Fibroblast of skin of left biceps (primary cell): ENCODE data around the gene CD96.
A peak's percentile ranks its signal among the peaks of the same experiment; 100 is the strongest.
"Not testable (repeated sequence)": the region's sequence is repeated elsewhere in the genome, so short reads cannot be mapped to it uniquely, and the experiment has no call there.

Experiments used
- DNase-seq, 2 experiments: peaks; one replicate each; pipeline ENCODE4 v3.0.0-alpha.2; 2013; ENCODE audit warnings: low read depth in 2 of 2

The CD96 gene

GRCh38 chr3:111672461-111672860 is 130.5 kb downstream of the CD96 start:
- not testable (repeated sequence) for DNase-seq

DNA sequence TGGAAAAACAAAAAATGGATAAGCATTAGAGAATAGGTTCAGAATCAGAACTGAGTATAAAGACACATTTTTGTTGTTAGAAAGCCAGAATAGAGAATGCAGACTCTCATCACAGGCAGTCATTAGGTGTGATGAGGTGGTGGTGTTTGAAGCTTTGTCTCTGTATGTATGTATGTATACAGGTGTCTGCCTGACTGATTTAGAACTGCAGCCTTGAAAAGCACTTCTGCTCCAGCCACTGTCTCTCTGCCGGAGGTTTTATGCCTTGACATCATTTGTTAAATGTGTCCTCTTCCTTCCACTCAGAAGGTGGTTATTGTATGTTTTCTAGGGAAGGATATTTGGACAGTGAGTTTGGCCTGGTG is 133.8 kb downstream of the CD96 start:
- no peak for DNase-seq

DNA sequence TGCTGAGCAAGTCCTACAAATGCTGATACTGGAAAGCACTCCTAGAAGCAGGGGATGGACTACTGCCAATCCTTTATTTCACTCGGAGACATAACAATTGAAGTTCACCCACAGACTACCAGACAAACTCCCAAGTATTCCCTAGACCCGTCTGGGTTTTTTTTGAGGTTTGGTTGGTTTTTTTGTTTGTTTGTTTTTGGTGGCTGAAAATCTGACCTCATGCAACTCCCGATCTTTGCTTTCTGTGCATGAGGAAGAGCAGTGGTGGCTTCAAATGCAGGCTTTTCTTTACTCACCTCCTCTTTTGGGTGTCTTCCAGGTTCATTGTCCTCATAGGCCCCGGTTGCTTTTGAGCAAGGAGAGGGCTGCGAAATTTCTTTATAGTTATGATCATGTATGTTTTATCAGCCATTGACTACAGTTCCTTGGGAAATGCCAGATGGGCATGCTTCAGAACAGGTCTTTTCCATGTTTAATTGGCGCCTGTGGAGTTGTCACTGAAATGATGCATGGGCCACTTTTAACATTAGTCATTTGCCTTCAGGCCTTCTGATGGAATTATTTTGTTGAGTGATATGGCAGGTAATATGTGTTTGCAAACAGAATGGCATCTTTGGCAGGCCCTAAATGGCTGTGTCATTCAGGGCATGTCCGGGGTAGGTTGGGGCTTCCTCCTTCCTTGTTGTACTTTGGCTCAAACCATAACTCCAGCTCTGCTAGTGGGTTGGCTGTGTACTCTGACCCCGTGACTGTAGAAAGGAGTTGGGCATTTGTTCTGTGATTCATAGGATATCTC is 134.4 kb downstream of the CD96 start:
- no peak for DNase-seq

DNA sequence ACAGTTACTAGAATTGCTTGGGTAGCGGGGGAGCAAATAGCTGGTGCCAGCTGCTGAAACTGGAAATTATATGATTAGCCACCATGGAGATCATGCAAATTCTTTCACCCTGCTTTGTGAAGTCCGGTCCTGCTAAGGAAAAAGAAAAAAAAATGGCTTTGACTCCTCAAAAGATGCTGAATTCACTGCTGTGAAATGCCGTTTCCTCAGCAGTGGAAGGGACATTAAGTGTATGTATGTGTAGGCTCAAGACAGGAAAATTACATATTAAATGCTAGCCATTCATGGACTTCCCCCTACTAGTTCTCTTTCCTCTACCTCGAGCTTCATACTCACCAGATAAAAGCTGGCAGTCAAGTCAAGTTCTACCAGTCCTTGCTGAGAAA is 135.0 kb downstream of the CD96 start:
- no peak for DNase-seq

DNA sequence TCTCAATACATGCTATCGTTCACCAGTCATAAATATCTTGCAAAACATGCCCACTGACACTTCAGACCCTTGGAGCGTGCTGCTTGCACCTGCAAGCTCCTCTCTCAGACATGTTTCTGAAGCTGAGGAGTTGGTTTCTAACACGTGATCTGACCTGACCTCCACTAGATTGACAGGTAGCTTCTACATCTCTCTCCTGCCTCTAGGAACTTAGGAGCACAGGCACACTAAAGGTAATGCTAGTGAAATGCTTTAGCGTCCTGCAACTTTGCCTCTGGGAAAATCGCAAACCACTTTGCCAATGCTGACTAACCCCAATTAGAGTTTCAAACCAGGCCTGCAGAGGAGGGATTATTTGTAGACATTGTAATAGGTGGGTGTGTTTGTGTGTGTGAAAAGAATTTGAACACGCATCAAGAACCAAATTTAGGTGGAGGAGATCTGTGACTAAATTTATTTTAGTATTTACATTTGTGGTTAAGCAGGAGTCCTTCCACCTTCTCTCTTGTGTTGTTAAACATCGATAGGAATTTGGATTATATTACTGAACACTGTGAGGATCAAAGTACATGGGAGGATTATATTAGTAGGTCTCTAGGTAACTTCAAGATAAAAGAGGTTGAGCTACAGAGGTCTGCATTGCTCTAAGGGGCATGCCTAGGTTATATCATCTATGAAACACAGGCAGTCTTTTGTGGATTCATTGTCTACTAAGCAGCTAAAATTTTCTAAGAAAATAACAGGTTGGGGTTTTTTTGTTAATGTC is 139.8 kb downstream of the CD96 start:
- DNase-seq: no peak

DNA sequence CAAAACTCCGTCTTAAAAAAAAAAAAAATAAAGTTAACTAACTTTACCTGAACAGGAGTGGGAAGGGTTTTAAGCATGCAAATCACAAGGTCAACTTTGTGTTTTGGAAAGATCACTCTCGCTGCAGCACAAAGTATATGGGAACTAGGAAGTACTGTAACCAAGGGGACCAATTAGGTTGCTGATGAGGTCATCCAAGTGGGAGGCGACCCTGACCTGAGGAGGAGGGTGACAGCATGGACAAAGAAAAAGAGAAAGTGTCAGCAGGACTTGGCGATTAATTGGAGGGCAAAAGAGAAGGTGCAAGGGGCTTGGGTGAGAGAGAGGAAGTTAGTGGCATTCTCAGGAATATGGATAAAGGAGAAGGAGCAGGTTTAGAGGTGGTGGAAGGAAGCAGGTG is 142.6 kb downstream of the CD96 start:
- no peak for DNase-seq

- DNase-seq: no peak
Measured at GRCh38 chr3:111688190-111688800, 146.3 kb downstream of the CD96 start.

- peak; percentile 2 to 13 for DNase-seq
Measured at GRCh38 chr3:111690242-111690641, 148.2 kb downstream of the CD96 start.

GRCh38 chr3:111691293-111691909 is 149.4 kb downstream of the CD96 start:
- peak in 1 of 2 experiments; percentile 12 for DNase-seq

DNA sequence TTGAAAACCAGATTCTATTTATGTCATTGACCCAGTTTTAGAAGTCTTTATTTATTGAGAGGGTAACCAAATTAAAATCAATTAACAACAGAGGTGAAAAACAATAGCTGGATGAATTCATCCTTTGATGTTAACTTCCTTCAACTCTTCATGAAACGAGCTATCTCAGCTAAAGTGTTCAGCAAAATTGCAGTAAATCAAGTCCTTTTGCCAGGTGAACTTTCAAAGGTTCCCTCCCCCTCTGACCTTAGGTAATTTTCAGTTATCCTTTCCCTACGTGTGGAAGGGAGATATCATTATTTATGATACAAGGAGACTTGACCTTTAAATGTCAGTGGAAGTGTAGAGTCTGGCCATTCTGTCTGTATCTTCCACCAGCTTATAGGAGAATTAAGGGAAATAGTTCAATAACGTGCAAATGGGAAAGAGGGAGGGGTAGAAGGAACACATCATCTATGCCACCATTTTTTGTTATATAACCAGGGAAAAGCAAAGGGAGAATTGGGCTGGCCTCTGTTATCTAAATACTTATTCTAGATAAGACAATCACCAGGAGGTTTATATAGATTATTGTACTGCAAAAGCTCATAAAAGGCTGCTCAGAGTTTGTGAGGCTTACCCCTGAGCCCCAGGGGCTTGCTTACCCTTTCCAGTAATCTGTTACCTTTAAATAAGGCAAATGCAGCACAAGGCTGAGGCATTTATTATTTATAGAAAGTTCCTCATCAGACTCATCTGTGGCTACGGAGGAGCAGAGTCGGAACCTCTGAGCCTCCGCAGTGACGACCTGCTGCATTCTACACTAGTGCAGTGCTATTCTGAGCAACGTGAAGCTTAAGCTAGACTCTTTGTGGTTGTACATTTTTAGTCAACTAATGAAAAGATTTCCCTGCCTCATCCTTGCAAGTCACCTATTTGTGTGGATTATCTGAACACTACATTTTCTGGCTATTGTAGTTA is 150.9 kb downstream of the CD96 start:
- DNase-seq: no peak

DNA sequence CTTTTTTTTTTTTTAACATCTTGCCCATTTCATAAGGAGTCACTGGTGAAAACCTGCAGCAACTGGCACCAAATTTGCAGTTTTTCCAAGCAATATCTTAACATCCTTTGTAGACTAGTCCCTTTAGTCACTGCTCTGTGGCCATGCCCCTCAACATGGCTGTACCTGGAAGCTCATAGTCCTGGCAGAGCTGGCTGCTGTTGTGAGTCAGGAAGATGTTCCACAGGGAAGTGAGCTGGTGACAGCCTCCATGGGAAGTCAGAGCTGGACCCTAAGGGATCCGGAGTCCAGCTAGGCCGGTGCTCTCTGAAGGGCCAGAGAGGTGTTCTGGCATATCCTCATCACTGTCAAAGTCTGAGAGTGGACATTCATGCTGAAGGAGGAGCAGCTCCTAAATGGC is 152.5 kb downstream of the CD96 start:
- DNase-seq: no peak

DNA sequence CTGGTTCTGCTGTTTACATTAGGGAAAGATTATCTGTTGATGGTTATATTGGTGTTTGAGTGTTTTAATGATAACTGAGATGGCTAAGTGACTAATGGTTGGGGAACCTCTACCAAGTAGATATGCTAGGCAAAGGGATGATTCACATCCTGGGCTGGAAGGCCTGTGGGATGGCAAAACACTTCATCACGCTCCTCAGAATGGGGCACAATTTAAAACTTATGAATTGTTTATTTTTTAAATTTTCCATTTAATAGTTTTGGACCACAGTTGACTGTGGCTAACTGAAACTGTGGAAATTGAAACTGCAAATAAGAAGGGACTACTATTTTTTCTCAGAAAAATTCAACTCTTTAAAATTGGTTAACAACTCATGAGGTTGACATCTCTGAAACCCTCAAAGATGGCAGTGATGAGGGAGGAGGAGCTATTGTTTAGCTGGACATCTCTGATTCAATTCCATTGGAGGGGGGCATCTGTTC is 153.7 kb downstream of the CD96 start:
- DNase-seq: peak; percentile 47

- DNase-seq: no peak
Measured at GRCh38 chr3:111700054-111700453, 158.1 kb downstream of the CD96 start.

GRCh38 chr3:111701292-111701906 is 159.4 kb downstream of the CD96 start:
- DNase-seq: no peak
